ENCODE measurements around the gene TNKS1BP1. TPM values are rescaled to one million over a fixed set of nuclear protein-coding genes. Genes with fewer than 3 reads are reported as not detected.

Gene TNKS1BP1
- total RNA-seq, 1 experiment from 2014 or later, result 120 TPM

DNA sequence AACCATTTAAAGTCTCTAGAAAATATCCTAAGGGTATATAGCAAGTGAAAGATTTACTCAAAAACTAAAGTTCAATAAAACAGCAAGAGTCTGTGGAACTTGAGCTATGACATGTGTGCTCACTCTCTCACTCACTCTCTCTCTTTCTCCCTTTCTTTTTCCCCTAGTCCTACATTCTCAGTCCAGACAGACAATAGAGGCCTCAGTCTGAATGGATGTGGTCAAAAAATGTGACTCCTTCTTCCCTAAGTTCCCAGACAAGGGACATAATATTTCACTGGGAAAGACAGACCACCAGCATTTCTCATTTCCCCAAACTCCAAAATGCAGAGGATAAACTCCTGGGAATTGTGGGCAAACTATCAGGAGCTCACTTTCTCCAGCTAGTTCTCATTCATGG, 70.1 kb downstream of the TNKS1BP1 start:
- Mint-ChIP-seq H3K27ac (ENCODE audit: unreplicated experiment) (no peak overlapping the region), H3K4me1 (ENCODE audit: low read depth, unreplicated experiment) (no peaks in the 10 kb centered on the region), H3K36me3 (ENCODE audit: insufficient read depth, unreplicated experiment) (no peaks in the 10 kb centered on the region), H3K27me3 (ENCODE audit: insufficient read depth, unreplicated experiment) (peaks cover 5% of the 10 kb centered on the region), H3K9me3 (ENCODE audit: unreplicated experiment) (no peaks in the 10 kb centered on the region), H3K4me3 (ENCODE audit: unreplicated experiment) (no peak overlapping the region)
- Histone ChIP-seq H3K4me1 (no peaks in the 10 kb centered on the region), H3K9me3 (no peaks in the 10 kb centered on the region), H3K27me3 (replicated peaks; ENCODE audit: control insufficient read depth, insufficient read depth, low read length) (peaks cover 1% of the 10 kb centered on the region; the same call in 1 of the 2 replicates), H3K4me3 (ENCODE audit: low read depth, low read length) (no peak overlapping the region), H3K36me3 (ENCODE audit: control insufficient read depth, insufficient read depth, low read length) (no peaks in the 10 kb centered on the region)
- TF ChIP-seq, protein P1, sequence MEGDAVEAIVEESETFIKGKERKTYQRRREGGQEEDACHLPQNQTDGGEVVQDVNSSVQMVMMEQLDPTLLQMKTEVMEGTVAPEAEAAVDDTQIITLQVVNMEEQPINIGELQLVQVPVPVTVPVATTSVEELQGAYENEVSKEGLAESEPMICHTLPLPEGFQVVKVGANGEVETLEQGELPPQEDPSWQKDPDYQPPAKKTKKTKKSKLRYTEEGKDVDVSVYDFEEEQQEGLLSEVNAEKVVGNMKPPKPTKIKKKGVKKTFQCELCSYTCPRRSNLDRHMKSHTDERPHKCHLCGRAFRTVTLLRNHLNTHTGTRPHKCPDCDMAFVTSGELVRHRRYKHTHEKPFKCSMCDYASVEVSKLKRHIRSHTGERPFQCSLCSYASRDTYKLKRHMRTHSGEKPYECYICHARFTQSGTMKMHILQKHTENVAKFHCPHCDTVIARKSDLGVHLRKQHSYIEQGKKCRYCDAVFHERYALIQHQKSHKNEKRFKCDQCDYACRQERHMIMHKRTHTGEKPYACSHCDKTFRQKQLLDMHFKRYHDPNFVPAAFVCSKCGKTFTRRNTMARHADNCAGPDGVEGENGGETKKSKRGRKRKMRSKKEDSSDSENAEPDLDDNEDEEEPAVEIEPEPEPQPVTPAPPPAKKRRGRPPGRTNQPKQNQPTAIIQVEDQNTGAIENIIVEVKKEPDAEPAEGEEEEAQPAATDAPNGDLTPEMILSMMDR (IDR thresholded peaks at IDR 0.05; ENCODE audit: insufficient read depth in 1 of 2, low read depth in 1 of 2, low read length in 1 of 2, severe bottlenecking in 1 of 2, unreplicated experiment in 1 of 2), result no peak
- no TSS peak for BruUV-seq (replicated peaks)
- intact Hi-C loops (cut with micrococcal nuclease; ENCODE audit: unreplicated experiment), result no loop called here
- no peak for DNase-seq
- POLR2A ChIA-PET, result no interaction called here
- CTCF ChIA-PET, result no interaction called here

DNA sequence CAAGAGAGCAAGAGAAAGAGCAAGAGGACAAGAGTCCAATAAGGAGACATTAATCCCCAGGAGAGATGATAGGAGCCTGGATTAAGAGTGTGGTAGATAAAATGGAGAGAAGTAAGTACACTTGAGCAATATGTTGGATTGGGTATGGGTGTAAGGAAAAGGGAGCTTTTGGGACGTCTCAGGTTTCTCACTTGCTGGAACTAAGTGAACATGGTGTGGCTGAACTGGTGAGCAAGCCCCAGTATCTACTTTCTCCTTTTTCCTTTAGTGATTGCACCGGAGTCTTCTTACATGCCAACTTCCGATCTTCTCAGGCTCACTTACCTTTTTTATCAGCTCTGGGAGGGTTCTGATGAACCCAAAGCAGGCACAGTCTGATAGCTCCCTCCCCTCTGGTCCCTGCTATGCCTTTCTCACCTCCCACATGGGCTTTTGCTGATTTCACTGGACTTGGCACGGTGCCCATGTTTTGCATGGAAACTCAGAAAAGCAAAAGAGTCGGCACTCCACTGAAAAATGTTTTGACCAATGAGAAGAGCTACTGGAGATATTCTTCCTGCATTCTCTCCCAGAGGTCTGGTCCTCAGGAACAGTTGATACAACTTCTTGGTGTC, 73.2 kb downstream of the TNKS1BP1 start:
- POLR2A ChIA-PET, result no interaction called here
- H3K27ac Mint-ChIP-seq (ENCODE audit: unreplicated experiment), result no peak overlapping the region
- intact Hi-C loops (cut with micrococcal nuclease; ENCODE audit: unreplicated experiment), result no loop called here

DNA sequence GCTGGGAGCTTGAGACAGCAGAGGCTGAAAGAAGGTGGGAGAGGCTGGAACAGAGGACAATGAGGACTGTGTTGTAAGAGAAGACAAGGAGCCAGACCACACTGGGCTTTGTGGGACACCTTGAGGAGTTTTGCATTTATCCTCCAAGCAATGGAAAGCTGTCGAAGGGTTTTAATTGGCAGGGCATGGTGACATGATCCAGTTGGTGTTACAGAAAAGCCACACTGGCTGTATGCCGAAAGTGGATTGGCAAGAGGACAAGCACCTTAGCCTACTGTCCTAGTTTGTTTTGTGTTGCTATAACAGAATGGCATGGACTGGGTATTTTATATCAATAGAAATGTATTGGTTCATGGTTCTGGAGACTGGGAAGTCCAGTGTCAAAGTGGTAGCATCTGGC, 73.7 kb downstream of the TNKS1BP1 start:
- ChIA-PET CTCF (interaction anchor here (1.2 to 1.4 kb wide), 2 partner anchors 74 to 134 kb away, joined by 3 to 6 read pairs; partner anchors contain the start of gene TNKS1BP1), POLR2A (no interaction called here)
- Mint-ChIP-seq H3K4me3 (ENCODE audit: unreplicated experiment) (no peak overlapping the region), H3K36me3 (ENCODE audit: insufficient read depth, unreplicated experiment) (no peaks in the 10 kb centered on the region), H3K4me1 (ENCODE audit: low read depth, unreplicated experiment) (no peaks in the 10 kb centered on the region), H3K27me3 (ENCODE audit: insufficient read depth, unreplicated experiment) (peaks cover 5% of the 10 kb centered on the region), H3K9me3 (ENCODE audit: unreplicated experiment) (no peaks in the 10 kb centered on the region), H3K27ac (ENCODE audit: unreplicated experiment) (no peak overlapping the region)
- BruUV-seq (replicated peaks), result no TSS peak
- TF ChIP-seq, protein P1 (IDR thresholded peaks at IDR 0.05; ENCODE audit: insufficient read depth in 1 of 2, low read depth in 1 of 2, low read length in 1 of 2, severe bottlenecking in 1 of 2, unreplicated experiment in 1 of 2), result no peak
- DNase-seq, result no peak
- Histone ChIP-seq H3K4me3 (ENCODE audit: low read depth, low read length) (no peak overlapping the region), H3K4me1 (no peaks in the 10 kb centered on the region), H3K27me3 (replicated peaks; ENCODE audit: control insufficient read depth, insufficient read depth, low read length) (peaks cover 1% of the 10 kb centered on the region; the same call in 1 of the 2 replicates), H3K9me3 (no peaks in the 10 kb centered on the region), H3K36me3 (ENCODE audit: control insufficient read depth, insufficient read depth, low read length) (no peaks in the 10 kb centered on the region)
- intact Hi-C loops (cut with micrococcal nuclease; ENCODE audit: unreplicated experiment), result no loop called here

More for the DNA sequence above, 73.2 kb downstream of the TNKS1BP1 start:
- H3K4me3 Mint-ChIP-seq (ENCODE audit: unreplicated experiment), result no peak overlapping the region
- Histone ChIP-seq H3K9me3 (no peaks in the 10 kb centered on the region), H3K4me1 (no peaks in the 10 kb centered on the region), H3K4me3 (ENCODE audit: low read depth, low read length) (no peak overlapping the region), H3K36me3 (ENCODE audit: control insufficient read depth, insufficient read depth, low read length) (no peaks in the 10 kb centered on the region), H3K27me3 (replicated peaks; ENCODE audit: control insufficient read depth, insufficient read depth, low read length) (peaks cover 1% of the 10 kb centered on the region; the same call in 1 of the 2 replicates)
- no peaks in the 10 kb centered on the region for H3K9me3 Mint-ChIP-seq (ENCODE audit: unreplicated experiment)
- TF ChIP-seq, protein P1 (IDR thresholded peaks at IDR 0.05; ENCODE audit: insufficient read depth in 1 of 2, low read depth in 1 of 2, low read length in 1 of 2, severe bottlenecking in 1 of 2, unreplicated experiment in 1 of 2), result no peak
- CTCF ChIA-PET, result interaction anchor here (0.5 to 1.4 kb wide), 5 partner anchors 27 to 316 kb away, joined by 3 to 6 read pairs (median 4); partner anchors contain the start of genes TNKS1BP1 and UBE2L6
- peaks cover 5% of the 10 kb centered on the region for H3K27me3 Mint-ChIP-seq (ENCODE audit: insufficient read depth, unreplicated experiment)
- no peaks in the 10 kb centered on the region for H3K36me3 Mint-ChIP-seq (ENCODE audit: insufficient read depth, unreplicated experiment)
- BruUV-seq (replicated peaks), result no TSS peak
- no peaks in the 10 kb centered on the region for H3K4me1 Mint-ChIP-seq (ENCODE audit: low read depth, unreplicated experiment)
- DNase-seq, result no peak

Other genes with a start within 250 kb of the TNKS1BP1 start
- gene LRRC55, start 143.0 kb downstream of the TNKS1BP1 start, total RNA-seq (2022), result not detected in 2 replicates
- gene APLNR, start 87.7 kb downstream of the TNKS1BP1 start, total RNA-seq (2022), result not detected in 2 replicates
- gene SSRP1, start 10.9 kb upstream of the TNKS1BP1 start, total RNA-seq (2022), result 206 and 212 TPM in 2 replicates
- not detected in 2 replicates for gene P2RX3, start 13.4 kb upstream of the TNKS1BP1 start, total RNA-seq (2022)
- gene PRG3, start 56.2 kb upstream of the TNKS1BP1 start, total RNA-seq (2022), result not detected in 2 replicates
- not detected in 2 replicates for gene PRG2, start 65.7 kb upstream of the TNKS1BP1 start, total RNA-seq (2022)
- gene SLC43A3, start 102.2 kb upstream of the TNKS1BP1 start, total RNA-seq (2022), result not detected in 2 replicates
- gene RTN4RL2, start 135.6 kb upstream of the TNKS1BP1 start, total RNA-seq (2022), result 5.5 and 5.6 TPM in 2 replicates
- gene SLC43A1, start 190.8 kb upstream of the TNKS1BP1 start, total RNA-seq (2022), result 71.7 and 80.5 TPM in 2 replicates
- 102 and 103 TPM in 2 replicates for gene TIMM10, start 205.8 kb upstream of the TNKS1BP1 start, total RNA-seq (2022)
- gene SMTNL1, start 212.6 kb upstream of the TNKS1BP1 start, total RNA-seq (2022), result 0.18 TPM in 1 of 2 replicates, not detected in the other
- 16.7 and 20.2 TPM in 2 replicates for gene UBE2L6, start 242.7 kb upstream of the TNKS1BP1 start, total RNA-seq (2022)

Data from Caco-2 (cell line).